GM23338 (cell line): ENCODE results near the gene C10orf53. TPM values are rescaled to one million over a fixed set of nuclear protein-coding genes. Genes with fewer than 3 reads are reported as not detected.

ENCODE experiments used
- ATAC-seq: fragments of 200-7000 bp; cut with Tn5 transposase; 3 replicates; pipeline ENCODE4 v1.9.1; 2020
- DNase-seq: peaks from one replicate; pipeline ENCODE4 v3.0.0-alpha.2; 2015; ENCODE audit warnings: low spot score
- H2AFZ ChIP-seq: fragments of 200-600 bp; sonication (generic); 2 replicates; pipeline ENCODE4 v1.8.0; 2016; ENCODE audit warnings: antibody characterized with exemption, mild to moderate bottlenecking, moderate library complexity
- H3F3A ChIP-seq: fragments of 200-600 bp; sonication (generic); replicated peaks from 2 replicates; pipeline ENCODE4 v1.8.0; 2017; ENCODE audit warnings: antibody characterized with exemption, mixed run types, low read depth
- H3K27ac ChIP-seq: fragments of 200-600 bp; sonication (generic); 2 replicates; pipeline ENCODE4 v1.6.1; 2016; ENCODE audit warnings: low read depth
- H3K27me3 ChIP-seq: fragments of 200-600 bp; sonication (generic); 2 replicates; pipeline ENCODE4 v1.8.0; 2016; ENCODE audit warnings: mild to moderate bottlenecking, mixed run types, moderate library complexity; ENCODE audit not compliant: insufficient read depth
- H3K36me3 ChIP-seq: fragments of 200-600 bp; sonication (generic); 2 replicates; pipeline ENCODE4 v1.8.0; 2016; ENCODE audit warnings: mild to moderate bottlenecking; ENCODE audit not compliant: insufficient read depth
- H3K4me1 ChIP-seq: fragments of 200-600 bp; sonication (generic); 2 replicates; pipeline ENCODE4 v1.8.0; 2016; ENCODE audit warnings: mild to moderate bottlenecking, moderate library complexity; ENCODE audit not compliant: insufficient read depth
- H3K4me2 ChIP-seq: fragments of 200-600 bp; sonication (generic); 2 replicates; pipeline ENCODE4 v1.7.1; 2017; ENCODE audit warnings: mixed run types
- H3K4me3 ChIP-seq: fragments of 200-600 bp; sonication (generic); 2 replicates; pipeline ENCODE4 v1.6.1; 2016; ENCODE audit warnings: mixed run types
- H3K79me2 ChIP-seq: fragments of 200-600 bp; sonication (generic); replicated peaks from 2 replicates; pipeline ENCODE4 v1.8.0; 2017; ENCODE audit warnings: mild to moderate bottlenecking; ENCODE audit not compliant: insufficient read depth
- H3K9me2 ChIP-seq: fragments of 200-600 bp; sonication (generic); 2 replicates; pipeline ENCODE4 v1.8.0; 2017; ENCODE audit not compliant: insufficient read depth
- H4K20me1 ChIP-seq: fragments of 200-600 bp; sonication (generic); replicated peaks from 2 replicates; pipeline ENCODE4 v1.8.0; 2017; ENCODE audit warnings: mild to moderate bottlenecking; ENCODE audit not compliant: insufficient read depth
- H3K27ac Mint-ChIP-seq: 2 replicates; pipeline ENCODE4 v1.8.0; 2020; ENCODE audit warnings: inconsistent platforms, mild to moderate bottlenecking, moderate library complexity, mixed read lengths
- H3K27me3 Mint-ChIP-seq: 3 replicates; pipeline ENCODE4 v1.8.0; 2022; ENCODE audit warnings: low read depth, mild to moderate bottlenecking, moderate library complexity, mixed read lengths, inconsistent platforms; ENCODE audit not compliant: insufficient read depth, poor library complexity
- H3K36me3 Mint-ChIP-seq: 3 replicates; pipeline ENCODE4 v1.8.0; 2021; ENCODE audit warnings: low read depth, mild to moderate bottlenecking, inconsistent platforms, moderate library complexity, mixed read lengths
- H3K4me1 Mint-ChIP-seq: 3 replicates; pipeline ENCODE4 v1.8.0; 2020; ENCODE audit warnings: mild to moderate bottlenecking, inconsistent platforms, mixed read lengths
- H3K4me3 Mint-ChIP-seq: 3 replicates; pipeline ENCODE4 v1.8.0; 2021; ENCODE audit warnings: moderate library complexity, mild to moderate bottlenecking, inconsistent platforms, mixed read lengths
- H3K9me3 Mint-ChIP-seq: 3 replicates; pipeline ENCODE4 v1.8.0; 2020; ENCODE audit warnings: moderate library complexity, mild to moderate bottlenecking, inconsistent platforms, mixed read lengths
- CREB1 ChIP-seq: fragments of 250-450 bp; sonication (Bioruptor Pico); IDR thresholded peaks from 2 replicates; pipeline ENCODE4 v1.5.0; 2020; ENCODE audit warnings: low read depth, mild to moderate bottlenecking, moderate library complexity
- CTCF ChIP-seq, 2 experiments: fragments of 200-600 bp in 1 of 2; sonication (generic) in 1 of 2; conservative IDR thresholded peaks; 2 replicates each; pipeline versions ENCODE4 v1.5.1 to v1.6.1; 2016 to 2017; ENCODE audit warnings: antibody characterized with exemption in 2 of 2, low read depth in 2 of 2, mild to moderate bottlenecking in 2 of 2, moderate library complexity in 1 of 2
- ETS1 ChIP-seq: IDR thresholded peaks from 2 replicates; pipeline ENCODE4 v1.6.1; 2016; ENCODE audit warnings: antibody characterized with exemption
- EZH2 ChIP-seq: fragments of 200-600 bp; sonication (generic); IDR thresholded peaks from one replicate; pipeline ENCODE4 v1.8.0; 2017; ENCODE audit warnings: antibody characterized with exemption, mild to moderate bottlenecking, low read depth; ENCODE audit not compliant: unreplicated experiment
- EZH2phosphoT487 ChIP-seq: fragments of 200-600 bp; sonication (generic); IDR thresholded peaks from one replicate; pipeline ENCODE4 v1.8.1; 2018; ENCODE audit warnings: antibody characterized with exemption; ENCODE audit not compliant: unreplicated experiment
- JUNB ChIP-seq: IDR thresholded peaks from one replicate; pipeline ENCODE4 v1.6.1; 2016; ENCODE audit warnings: antibody characterized with exemption; ENCODE audit not compliant: unreplicated experiment
- NANOG ChIP-seq: IDR thresholded peaks from 2 replicates; pipeline ENCODE4 v1.6.1; 2016; ENCODE audit warnings: antibody characterized with exemption, borderline replicate concordance
- REST ChIP-seq: IDR thresholded peaks from one replicate; pipeline ENCODE4 v1.6.1; 2018; ENCODE audit warnings: antibody characterized with exemption; ENCODE audit not compliant: unreplicated experiment
- STAT1 ChIP-seq: IDR thresholded peaks from one replicate; pipeline ENCODE4 v1.6.1; 2016; ENCODE audit warnings: antibody characterized with exemption; ENCODE audit not compliant: unreplicated experiment
- ZNF114 ChIP-seq: fragments of 250-450 bp; sonication (Bioruptor Pico); IDR thresholded peaks from 2 replicates; pipeline ENCODE4 v1.5.0; 2020; ENCODE audit warnings: mild to moderate bottlenecking, moderate library complexity
- ZNF331 ChIP-seq: fragments of 250-450 bp; sonication (Bioruptor Pico); IDR thresholded peaks from 2 replicates; pipeline ENCODE4 v1.5.0; 2020; ENCODE audit warnings: low read depth, mild to moderate bottlenecking, moderate library complexity
- polyA plus RNA-seq: library from polyadenylated mRNA; unstranded; fragments of >200 nt; fragmentation: Nextera tagmentation; extraction: Ambion mirVana; gene quantifications from 2 replicates; pipeline ENCODE4 v1.2.1, GENCODE V29; 2016
- total RNA-seq: library from RNA; depleted of rRNA; stranded (reverse); fragments of >200 nt; shearing (Covaris generic); gene quantifications from 2 replicates; pipeline ENCODE4 v1.2.3, GENCODE V29; 2014

The C10orf53 gene
- total and polyA plus RNA-seq, 2 experiments from 2014 or later = not detected

GRCh38 chr10:49742683-49743463 is 63.4 kb downstream of the C10orf53 start (continued):
- TF ChIP-seq REST (no peak), EZH2 (no peak), ETS1 (no peak), EZH2phosphoT487 (no peak), NANOG (no peak), JUNB (no peak)

- H3K27ac ChIP-seq = no peak overlapping the region
- no peaks in the 10 kb centered on the region for H3K36me3 ChIP-seq
- H4K20me1 ChIP-seq = no peaks in the 10 kb centered on the region
- no peaks in the 10 kb centered on the region for H3K27me3 ChIP-seq
- H3K4me2 ChIP-seq = no peak overlapping the region
- Mint-ChIP-seq H3K9me3 (no peaks in the 10 kb centered on the region), H3K36me3 (peaks cover 10% of the 10 kb centered on the region), H3K27ac (no peak overlapping the region), H3K4me3 (no peak overlapping the region), H3K4me1 (no peaks in the 10 kb centered on the region), H3K27me3 (peaks cover 6% of the 10 kb centered on the region)
- H3F3A ChIP-seq = no peaks in the 10 kb centered on the region
- no peak for DNase-seq
- no peaks in the 10 kb centered on the region for H3K9me2 ChIP-seq
- no peaks in the 10 kb centered on the region for H3K4me1 ChIP-seq
- no peak for ATAC-seq
- no peak overlapping the region for H3K4me3 ChIP-seq
- no peak overlapping the region for H2AFZ ChIP-seq
- no peaks in the 10 kb centered on the region for H3K79me2 ChIP-seq
- TF ChIP-seq ZNF331 (CRISPR knock-in tag) (no peak), CREB1 (CRISPR knock-in tag) (no peak), STAT1 (no peak), JUNB (no peak), REST (no peak), EZH2phosphoT487 (no peak), EZH2 (no peak), ETS1 (no peak), ZNF114 (CRISPR knock-in tag) (no peak), CTCF (conservative IDR thresholded peaks at IDR 0.05; ENCODE audit: low read depth in 2 of 2) (no peak)
These were observed 64.1 kb downstream of the C10orf53 start for GRCh38 chr10:49743464-49744075.
